Gastroesophageal sphincter (tissue), 4 donors: ENCODE measurements around the gene MVD. TPM values are rescaled to one million over a fixed set of nuclear protein-coding genes. Genes with fewer than 3 reads are reported as not detected.

ENCODE experiments used
- ATAC-seq: fragments of 150-250 bp; one replicate; pipeline ENCODE4 v1.9.1; 2016; ENCODE audit warnings: mild to moderate bottlenecking, moderate library complexity
- H3K27ac ChIP-seq, 4 donors: fragments of 200-600 bp; sonication (generic) in 3 of 4; 1 replicate in 3 of 4; 2 replicates in 1 of 4; pipeline ENCODE4 v1.5.1; 2016 to 2019
- H3K27me3 ChIP-seq: fragments of 200-600 bp; sonication (generic); one replicate; pipeline ENCODE4 v1.5.1; 2019
- H3K36me3 ChIP-seq, 2 donors: fragments of 200-600 bp; sonication (generic); one replicate each; pipeline ENCODE4 v1.5.1; 2019; ENCODE audit warnings: control low read depth in 1 of 2
- H3K4me1 ChIP-seq, 3 donors: fragments of 200-600 bp; sonication (generic); 1 replicate in 2 of 3; 2 replicates in 1 of 3; pipeline ENCODE4 v1.5.1; 2016 to 2019; ENCODE audit warnings: control low read depth in 2 of 3
- H3K4me3 ChIP-seq, 2 donors: fragments of 200-600 bp; sonication (generic); one replicate each; pipeline ENCODE4 v1.5.1; 2019; ENCODE audit warnings: mild to moderate bottlenecking in 1 of 2, moderate library complexity in 1 of 2
- H3K9me3 ChIP-seq, 3 donors: fragments of 200-600 bp; sonication (generic); one replicate each; pipeline ENCODE4 v1.5.1; 2017 to 2019; ENCODE audit warnings: control low read depth in 2 of 3
- CTCF ChIP-seq, 4 experiments: fragments of 200-600 bp in 2 of 4; fragments of 450-650 bp in 2 of 4; sonication (generic) in 1 of 4; IDR thresholded peaks; one replicate each; pipeline ENCODE4 v1.5.1; 2017 to 2019; ENCODE audit warnings: antibody characterized with exemption in 4 of 4, mild to moderate bottlenecking in 2 of 4, moderate library complexity in 2 of 4
- EP300 ChIP-seq: sonication (generic); formaldehyde crosslinking; IDR thresholded peaks from one replicate; pipeline ENCODE4 v1.6.1; 2017; ENCODE audit warnings: antibody characterized with exemption, mild to moderate bottlenecking
- POLR2A ChIP-seq, 2 donors: fragments of 450-650 bp; IDR thresholded peaks; one replicate each; pipeline ENCODE4 v1.6.1; 2017; ENCODE audit warnings: antibody characterized with exemption in 2 of 2, mild to moderate bottlenecking in 2 of 2, moderate library complexity in 1 of 2
- POLR2AphosphoS5 ChIP-seq: sonication (generic); formaldehyde crosslinking; IDR thresholded peaks from one replicate; pipeline ENCODE4 v1.6.1; 2017; ENCODE audit warnings: antibody characterized with exemption
- WGBS, 2 donors: methylation state at CpG; one replicate each; pipeline ENCODE4 v1.1.5; 2018; ENCODE audit warnings: low coverage in 1 of 2; 5-methylcytosine and 5-hydroxymethylcytosine counted together
- total RNA-seq, 4 donors: library from RNA; depleted of rRNA; stranded (reverse); fragments of >200 nt; gene quantifications; one replicate each; pipeline ENCODE4 v1.1.0, GENCODE V29; 2016

The MVD gene
- total RNA-seq, 4 donors from 2014 or later, result 21.3 to 30.3 (median 26.6) TPM

DNA sequence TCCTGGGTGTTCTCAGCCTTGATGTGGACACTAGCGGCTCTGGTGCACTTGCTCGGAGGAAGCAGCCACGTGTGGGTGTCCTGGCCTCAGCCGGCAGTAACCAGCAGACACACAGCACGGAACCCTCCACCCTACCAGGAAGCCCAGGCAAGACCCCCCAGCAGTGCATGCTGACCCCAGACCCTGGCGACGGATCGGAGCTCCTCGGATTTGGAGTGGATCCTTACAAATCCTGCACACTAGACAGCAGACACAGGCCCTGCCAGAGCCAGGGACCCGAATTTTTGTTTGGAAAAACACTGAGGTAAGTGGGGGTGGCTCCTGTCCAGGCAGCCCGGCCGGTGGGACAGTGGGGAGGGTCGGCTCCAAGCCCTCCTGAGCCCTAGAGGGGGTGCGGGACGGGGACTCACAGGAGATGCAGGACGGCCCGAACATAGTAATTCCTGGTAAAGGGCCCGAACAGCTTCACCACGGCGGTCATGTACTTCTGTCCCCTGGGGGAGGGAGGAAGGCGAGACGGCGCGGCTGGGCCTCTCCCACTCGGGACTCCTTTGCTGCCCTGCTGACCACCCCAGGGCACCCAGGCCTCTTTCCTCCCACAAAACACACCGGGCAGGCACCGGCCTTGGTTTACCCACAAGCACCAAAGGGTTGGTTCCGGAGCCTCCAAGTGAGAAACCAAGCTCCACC lies 16.4 kb downstream of the MVD start:
- Histone ChIP-seq H3K27ac (no peak overlapping the region), H3K4me1 (peaks cover 0 to 24% (median 7%) of the 10 kb centered on the region in 3 donors), H3K9me3 (no peaks in the 10 kb centered on the region), H3K36me3 (peaks cover 0 to 5% of the 10 kb centered on the region in 2 donors), H3K4me3 (no peak overlapping the region), H3K27me3 (peaks cover 12% of the 10 kb centered on the region)
- no CpG with 5 or more reads among the region's 28 CpGs for WGBS, 2 donors
- no peak for ATAC-seq
- TF ChIP-seq CTCF (IDR thresholded peaks at IDR 0.05), result no peak
- no peak for TF ChIP-seq POLR2AphosphoS5
- TF ChIP-seq EP300, result no peak
- TF ChIP-seq POLR2A (IDR thresholded peaks at IDR 0.05), result no peak

DNA sequence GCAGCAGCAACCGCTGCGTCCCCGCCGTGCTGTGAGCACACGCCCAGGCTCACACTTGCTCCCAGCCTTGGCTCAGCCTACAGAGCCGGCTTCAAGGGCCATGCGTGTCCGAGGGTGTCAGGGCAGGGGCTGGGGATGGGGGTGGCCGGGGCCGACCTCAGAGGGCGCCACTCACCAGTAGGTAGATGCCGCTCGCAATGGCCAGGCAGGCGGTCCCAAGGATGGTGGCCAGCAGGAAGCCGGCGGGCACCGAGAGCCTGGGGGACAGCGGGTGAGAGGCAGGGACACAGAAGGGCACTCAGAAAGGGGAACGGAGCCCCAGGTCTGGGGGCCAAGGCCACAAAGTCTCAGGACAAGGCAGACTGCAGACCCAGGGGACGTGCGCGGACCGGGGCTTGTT lies 16.9 kb downstream of the MVD start:
- H3K27ac ChIP-seq, result no peak overlapping the region
- peaks cover 12% of the 10 kb centered on the region for H3K27me3 ChIP-seq
- WGBS, 2 donors, result 47 to 90% methylated on average over 2 of the region's 23 CpGs
- H3K9me3 ChIP-seq, result no peaks in the 10 kb centered on the region
- H3K4me1 ChIP-seq, result peaks cover 0 to 18% (median 1%) of the 10 kb centered on the region in 3 donors
- no peak for ATAC-seq
- no peak overlapping the region for H3K4me3 ChIP-seq
- peaks cover 0 to 4% of the 10 kb centered on the region in 2 donors for H3K36me3 ChIP-seq
- no peak for TF ChIP-seq POLR2AphosphoS5
- TF ChIP-seq CTCF (IDR thresholded peaks at IDR 0.05), result no peak
- TF ChIP-seq POLR2A (IDR thresholded peaks at IDR 0.05), result no peak
- no peak for TF ChIP-seq EP300

DNA sequence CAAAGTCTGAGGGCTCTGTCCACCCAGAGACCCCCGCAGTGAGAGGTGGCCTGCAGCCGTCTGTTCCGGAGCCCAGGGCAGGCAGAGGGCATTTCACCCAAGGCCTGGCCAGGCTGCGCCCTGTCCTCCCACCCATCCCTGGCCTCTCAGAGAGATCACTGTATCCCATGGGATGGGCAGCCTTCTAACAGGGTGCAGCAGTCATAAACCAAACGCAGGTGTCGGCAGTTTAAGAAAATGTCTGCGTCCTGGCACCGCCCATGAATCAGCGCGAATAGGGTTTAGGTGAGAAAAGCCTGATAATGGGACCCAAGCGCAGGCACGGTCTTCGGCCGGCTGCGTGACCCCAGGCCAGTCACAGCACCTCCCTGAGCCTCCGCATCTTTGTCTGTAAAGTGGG lies 17.4 kb downstream of the MVD start:
- Histone ChIP-seq H3K4me1 (peaks cover 0 to 14% (median 0%) of the 10 kb centered on the region in 3 donors), H3K27me3 (peaks cover 12% of the 10 kb centered on the region), H3K4me3 (no peak overlapping the region), H3K27ac (no peak overlapping the region), H3K36me3 (peaks cover 0 to 4% of the 10 kb centered on the region in 2 donors), H3K9me3 (no peaks in the 10 kb centered on the region)
- ATAC-seq, result no peak
- 100% methylated on average over 1 of the region's 16 CpGs; no CpG with 5 or more reads in 1 of the 2 donors for WGBS, 2 donors
- no peak for TF ChIP-seq POLR2AphosphoS5
- TF ChIP-seq POLR2A (IDR thresholded peaks at IDR 0.05), result no peak
- no peak for TF ChIP-seq EP300
- TF ChIP-seq CTCF (IDR thresholded peaks at IDR 0.05), result no peak

GRCh38 chr16:88643644-88643932 lies 19.3 kb downstream of the MVD start:
- no CpG with 5 or more reads among the region's 9 CpGs for WGBS, 2 donors
- no peak for ATAC-seq
- Histone ChIP-seq H3K9me3 (no peaks in the 10 kb centered on the region), H3K4me1 (no peaks in the 10 kb centered on the region), H3K4me3 (no peak overlapping the region), H3K36me3 (peaks cover 0 to 4% of the 10 kb centered on the region in 2 donors), H3K27ac (no peak overlapping the region), H3K27me3 (peaks cover 29% of the 10 kb centered on the region)
- TF ChIP-seq POLR2A (IDR thresholded peaks at IDR 0.05), result no peak
- TF ChIP-seq CTCF (IDR thresholded peaks at IDR 0.05), result no peak
- no peak for TF ChIP-seq EP300
- no peak for TF ChIP-seq POLR2AphosphoS5

GRCh38 chr16:88642881-88643643 lies 19.8 kb downstream of the MVD start:
- H3K36me3 ChIP-seq, result peaks cover 0 to 4% of the 10 kb centered on the region in 2 donors
- no CpG with 5 or more reads among the region's 58 CpGs for WGBS, 2 donors
- TF ChIP-seq CTCF (IDR thresholded peaks at IDR 0.05), result no peak
- TF ChIP-seq POLR2A (IDR thresholded peaks at IDR 0.05), result no peak
- TF ChIP-seq POLR2AphosphoS5, result no peak
- no peak for TF ChIP-seq EP300

More at GRCh38 chr16:88642881-88643643, 19.8 kb downstream of the MVD start:
- Histone ChIP-seq H3K4me3 (no peak overlapping the region), H3K9me3 (no peaks in the 10 kb centered on the region), H3K27me3 (peaks cover 34% of the 10 kb centered on the region), H3K4me1 (no peaks in the 10 kb centered on the region), H3K27ac (no peak overlapping the region)
- no peak for ATAC-seq
